Trophoblast cell (in vitro differentiated cells and primary cell): ENCODE data around the gene IYD.

Experiments used
- DNase-seq, 2 donors: peaks; one replicate each; pipeline ENCODE4 v3.0.0-alpha.2; 2016
- H2AFZ ChIP-seq: 2 replicates; pipeline ENCODE4 v1.6.1; 2013; ENCODE audit warnings: low read length, moderate library complexity, mild to moderate bottlenecking; ENCODE audit not compliant: insufficient read depth, poor library complexity
- H2AK5ac ChIP-seq: 2 replicates; pipeline ENCODE4 v1.6.1; 2013; ENCODE audit warnings: mild to moderate bottlenecking, low read length
- H2BK120ac ChIP-seq: 2 replicates; pipeline ENCODE4 v1.6.1; 2013; ENCODE audit warnings: low read length, mild to moderate bottlenecking, moderate library complexity; ENCODE audit not compliant: insufficient read depth, poor library complexity
- H2BK12ac ChIP-seq: 2 replicates; pipeline ENCODE4 v1.6.1; 2013; ENCODE audit warnings: mild to moderate bottlenecking, low read length, moderate library complexity
- H2BK5ac ChIP-seq: 2 replicates; pipeline ENCODE4 v1.6.1; 2013; ENCODE audit warnings: low read length, low read depth, moderate library complexity, mild to moderate bottlenecking; ENCODE audit not compliant: poor library complexity
- H3K14ac ChIP-seq: 2 replicates; pipeline ENCODE4 v1.6.1; 2013; ENCODE audit warnings: mild to moderate bottlenecking, low read length
- H3K18ac ChIP-seq: 2 replicates; pipeline ENCODE4 v1.6.1; 2013; ENCODE audit warnings: mild to moderate bottlenecking, low read length
- H3K23ac ChIP-seq: 2 replicates; pipeline ENCODE4 v1.6.1; 2013; ENCODE audit warnings: low read length
- H3K27ac ChIP-seq: 2 replicates; pipeline ENCODE4 v1.5.1; 2013; ENCODE audit warnings: low read depth, mild to moderate bottlenecking, inconsistent platforms, low read length, moderate library complexity
- H3K27me3 ChIP-seq: 2 replicates; pipeline ENCODE4 v1.6.1; 2013; ENCODE audit warnings: inconsistent platforms, mild to moderate bottlenecking, low read length, moderate library complexity; ENCODE audit not compliant: insufficient read depth
- H3K36me3 ChIP-seq, 2 experiments: 1 replicate in 1 of 2; 2 replicates in 1 of 2; pipeline ENCODE4 v1.6.1; 2013; ENCODE audit warnings: low read length in 2 of 2, mild to moderate bottlenecking in 2 of 2, moderate library complexity in 1 of 2; ENCODE audit not compliant: insufficient read depth in 2 of 2, control insufficient read depth in 1 of 2
- H3K4ac ChIP-seq: 2 replicates; pipeline ENCODE4 v1.6.1; 2013; ENCODE audit warnings: low read depth, mild to moderate bottlenecking, low read length, moderate library complexity
- H3K4me1 ChIP-seq, 2 experiments: 1 replicate in 1 of 2; 2 replicates in 1 of 2; pipeline ENCODE4 v1.6.1; 2013; ENCODE audit warnings: low read length in 2 of 2, mild to moderate bottlenecking in 2 of 2, moderate library complexity in 1 of 2; ENCODE audit not compliant: insufficient read depth in 2 of 2, control insufficient read depth in 1 of 2
- H3K4me2 ChIP-seq: 2 replicates; pipeline ENCODE4 v1.6.1; 2013; ENCODE audit warnings: inconsistent platforms, mild to moderate bottlenecking, low read length, moderate library complexity
- H3K4me3 ChIP-seq: 2 replicates; pipeline ENCODE4 v1.5.1; 2013; ENCODE audit warnings: mild to moderate bottlenecking, low read depth, low read length, inconsistent platforms
- H3K79me1 ChIP-seq: one replicate; pipeline ENCODE4 v1.6.1; 2013; ENCODE audit warnings: low read length
- H3K79me2 ChIP-seq: 2 replicates; pipeline ENCODE4 v1.6.1; 2013; ENCODE audit warnings: low read length, mild to moderate bottlenecking; ENCODE audit not compliant: control insufficient read depth, insufficient read depth, poor library complexity
- H3K9ac ChIP-seq: 2 replicates; pipeline ENCODE4 v1.6.1; 2013; ENCODE audit warnings: mild to moderate bottlenecking, low read length
- H3K9me3 ChIP-seq: 2 replicates; pipeline ENCODE4 v1.6.1; 2013; ENCODE audit warnings: low read depth, mild to moderate bottlenecking, control low read depth, inconsistent platforms, low read length; ENCODE audit not compliant: insufficient read depth
- H4K12ac ChIP-seq: 2 replicates; pipeline ENCODE4 v1.6.1; 2013; ENCODE audit warnings: low read depth, mild to moderate bottlenecking, low read length, moderate library complexity
- H4K8ac ChIP-seq: 2 replicates; pipeline ENCODE4 v1.6.1; 2013; ENCODE audit warnings: low read depth, mild to moderate bottlenecking, low read length, moderate library complexity
- H4K91ac ChIP-seq: one replicate; pipeline ENCODE4 v1.6.1; 2013; ENCODE audit warnings: low read depth, mild to moderate bottlenecking, low read length, moderate library complexity
- WGBS: extraction: QIAGEN DNeasy Blood & Tissue Kit; methylation state at CpG from one replicate; pipeline ENCODE4 v1.1.7; 2013; ENCODE audit warnings: missing lambda C conversion rate; ENCODE audit not compliant: insufficient read length, insufficient coverage; ENCODE audit errors: extremely low coverage; 5-methylcytosine and 5-hydroxymethylcytosine counted together

IYD gene

DNA sequence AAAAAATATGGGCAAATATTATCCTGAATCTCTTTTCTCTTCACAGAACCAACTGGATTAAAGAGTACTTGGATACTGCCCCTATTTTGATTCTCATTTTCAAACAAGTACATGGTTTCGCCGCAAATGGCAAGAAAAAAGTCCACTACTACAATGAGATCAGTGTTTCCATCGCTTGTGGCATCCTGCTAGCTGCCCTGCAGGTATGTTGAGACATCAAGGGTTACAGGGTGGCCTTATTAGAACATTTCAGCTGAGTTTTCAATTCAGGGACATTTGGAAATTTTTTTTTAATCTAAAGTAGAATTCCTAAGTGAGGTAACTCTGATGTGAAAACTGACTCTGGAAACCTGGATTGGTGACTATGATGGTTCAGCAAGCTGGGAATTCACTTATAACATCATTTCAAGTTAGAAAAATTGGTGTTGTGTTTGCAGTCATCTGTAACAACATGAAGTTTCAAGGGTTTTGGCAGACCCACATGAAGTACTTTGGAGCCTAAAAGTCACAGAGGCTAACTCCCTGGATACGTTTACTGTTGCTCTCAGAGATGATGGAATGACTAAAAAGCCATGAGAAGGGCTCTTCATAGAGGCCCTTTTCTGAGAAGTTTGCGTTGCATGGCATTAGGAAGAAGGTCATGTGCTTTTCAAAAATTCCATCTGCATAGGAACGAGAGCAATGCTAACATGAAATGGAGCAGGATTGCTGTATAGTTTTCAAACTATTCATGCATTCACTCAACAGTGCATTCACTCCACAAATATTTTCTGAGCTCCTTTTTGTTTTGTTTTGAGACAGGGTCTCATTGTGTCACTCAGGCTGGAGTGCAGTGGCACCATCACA is 25.5 kb downstream of the IYD start:
- Histone ChIP-seq H3K18ac (no peak overlapping the region), H3K79me1 (no peaks in the 10 kb centered on the region), H3K4me2 (no peak overlapping the region), H4K8ac (no peak overlapping the region), H2BK5ac (no peak overlapping the region), H3K4ac (no peak overlapping the region), H4K12ac (no peak overlapping the region), H3K27me3 (no peaks in the 10 kb centered on the region), H2BK120ac (no peak overlapping the region), H2BK12ac (no peak overlapping the region), H3K4me1 (no peaks in the 10 kb centered on the region), H3K14ac (no peak overlapping the region), H3K23ac (no peak overlapping the region), H3K4me3 (no peak overlapping the region), H3K36me3 (no peaks in the 10 kb centered on the region), H2AK5ac (no peak overlapping the region), H3K79me2 (no peaks in the 10 kb centered on the region), H2AFZ (no peak overlapping the region), H3K27ac (no peak overlapping the region), H3K9me3 (no peaks in the 10 kb centered on the region), H3K9ac (no peak overlapping the region), H4K91ac (no peak overlapping the region)
- no CpG with 5 or more reads among the region's 6 CpGs for WGBS
- peak; percentile 32 to 88 for DNase-seq

DNA sequence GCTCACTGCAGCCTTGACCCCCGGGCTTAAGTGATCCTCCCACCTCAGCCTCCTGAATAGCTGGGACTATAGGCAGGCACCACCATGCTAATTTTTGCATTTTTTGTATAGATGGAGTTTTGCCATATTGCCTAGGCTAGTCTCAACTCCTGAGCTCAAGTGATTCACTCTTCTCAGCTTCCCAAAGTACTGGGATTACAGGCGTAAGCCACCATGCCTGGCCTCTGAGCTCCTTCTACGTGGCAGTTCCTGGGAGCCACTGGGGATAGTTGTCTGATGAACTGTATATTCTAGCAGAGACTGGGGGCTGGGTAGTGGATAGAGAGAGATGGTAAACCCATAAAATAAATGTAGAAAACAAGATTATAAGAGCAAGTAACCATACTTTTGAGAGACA is 26.1 kb downstream of the IYD start:
- no peak overlapping the region for H3K4ac ChIP-seq
- H2BK5ac ChIP-seq, result no peak overlapping the region

DNA sequence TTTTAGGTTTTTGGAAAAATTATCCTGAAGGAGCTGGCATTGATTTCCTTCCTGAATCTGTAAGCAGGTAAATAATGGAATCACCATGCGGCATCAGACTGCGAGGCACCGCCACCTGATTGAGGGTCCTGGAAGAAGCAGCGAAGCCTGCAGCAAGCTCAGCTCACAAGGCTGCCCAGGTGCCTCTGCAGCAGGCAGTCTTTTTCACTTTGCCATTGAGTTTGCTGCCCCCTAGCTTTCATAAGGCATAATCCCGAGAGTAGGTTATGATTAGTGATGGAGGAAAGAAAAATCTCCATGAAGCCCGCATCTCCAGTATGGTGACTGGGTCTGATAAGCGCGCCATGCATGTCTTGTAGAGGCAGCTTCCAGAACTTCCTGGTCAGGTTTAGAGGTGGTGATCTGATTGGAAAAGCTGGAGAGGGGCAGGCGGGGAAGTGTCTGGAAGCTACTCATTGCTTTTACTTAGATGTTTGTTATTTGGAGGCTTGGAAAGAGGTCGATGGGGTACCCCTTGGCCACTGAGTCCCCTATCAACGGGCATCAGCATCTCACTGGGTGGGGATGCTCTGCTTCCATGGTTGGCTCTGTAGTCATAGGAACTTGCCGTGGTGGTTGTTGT is 26.7 kb downstream of the IYD start:
- Histone ChIP-seq H3K36me3 (no peaks in the 10 kb centered on the region), H2BK5ac (no peak overlapping the region), H3K9me3 (no peaks in the 10 kb centered on the region), H4K8ac (no peak overlapping the region), H3K9ac (no peak overlapping the region), H3K4me3 (no peak overlapping the region), H2BK120ac (no peak overlapping the region), H3K79me1 (no peaks in the 10 kb centered on the region), H2AK5ac (no peak overlapping the region), H2AFZ (no peak overlapping the region), H3K4me1 (no peaks in the 10 kb centered on the region), H3K23ac (no peak overlapping the region), H4K91ac (no peak overlapping the region), H3K4ac (no peak overlapping the region), H3K18ac (no peak overlapping the region), H3K27me3 (no peaks in the 10 kb centered on the region), H3K79me2 (no peaks in the 10 kb centered on the region), H3K14ac (no peak overlapping the region), H2BK12ac (no peak overlapping the region), H4K12ac (no peak overlapping the region), H3K27ac (no peak overlapping the region), H3K4me2 (no peak overlapping the region)
- WGBS, result no CpG with 5 or more reads among the region's 12 CpGs
- peak; percentile 88 to 95 for DNase-seq

More for the DNA sequence above, 26.1 kb downstream of the IYD start:
- H3K18ac ChIP-seq, result no peak overlapping the region
- no peaks in the 10 kb centered on the region for H3K36me3 ChIP-seq
- no peak overlapping the region for H4K8ac ChIP-seq
- H4K12ac ChIP-seq, result no peak overlapping the region
- no peak overlapping the region for H3K4me3 ChIP-seq
- no peak overlapping the region for H3K23ac ChIP-seq
- no peak overlapping the region for H2AFZ ChIP-seq
- no peak overlapping the region for H3K14ac ChIP-seq
- no peaks in the 10 kb centered on the region for H3K79me2 ChIP-seq
- DNase-seq, result peak; percentile 77 to 82
- WGBS, result no CpG with 5 or more reads among the region's 3 CpGs
- H3K9ac ChIP-seq, result no peak overlapping the region
- no peaks in the 10 kb centered on the region for H3K9me3 ChIP-seq
- no peaks in the 10 kb centered on the region for H3K79me1 ChIP-seq
- H3K4me1 ChIP-seq, result no peaks in the 10 kb centered on the region
- no peak overlapping the region for H3K27ac ChIP-seq
- H3K4me2 ChIP-seq, result no peak overlapping the region
- no peak overlapping the region for H2BK120ac ChIP-seq
- H4K91ac ChIP-seq, result no peak overlapping the region
- no peak overlapping the region for H2BK12ac ChIP-seq
- H2AK5ac ChIP-seq, result no peak overlapping the region
- no peaks in the 10 kb centered on the region for H3K27me3 ChIP-seq

DNA sequence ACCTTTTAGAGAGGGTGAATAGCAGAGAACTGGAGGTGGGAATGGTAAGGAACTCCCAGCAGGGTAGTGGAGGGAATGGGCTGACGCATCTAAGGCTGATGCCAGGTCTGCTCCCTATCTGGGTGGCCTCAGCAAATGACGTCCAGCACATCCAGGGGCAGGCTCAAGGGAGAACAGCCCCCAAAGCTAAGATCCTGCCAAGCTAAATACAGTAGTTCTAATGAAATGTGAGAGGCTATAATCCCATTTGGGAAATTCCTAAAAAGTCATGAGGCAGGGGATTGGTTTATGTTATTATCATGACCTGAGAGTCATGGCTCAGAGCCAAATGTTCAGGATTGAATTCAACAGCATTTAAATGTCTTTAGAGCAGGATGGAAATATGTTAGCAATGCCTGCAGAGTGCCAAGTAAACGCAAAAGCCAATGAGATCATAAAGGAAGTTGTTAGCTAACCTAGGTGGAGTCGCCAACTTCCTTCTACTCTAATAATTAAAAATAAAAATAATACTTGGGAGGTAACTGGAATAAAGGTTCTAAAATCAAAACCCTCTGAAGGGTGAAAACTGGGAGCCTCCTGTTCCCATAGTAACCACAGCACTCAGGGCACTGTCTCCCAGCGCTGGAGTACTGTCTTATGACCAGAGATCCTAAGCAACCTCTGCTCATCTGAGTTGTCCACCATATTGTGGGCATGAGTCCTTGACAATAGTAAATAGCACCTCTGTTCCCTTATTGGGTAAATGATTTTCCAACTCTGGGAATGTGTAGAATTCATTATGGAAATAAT is 34.8 kb downstream of the IYD start:
- Histone ChIP-seq H3K79me1 (no peaks in the 10 kb centered on the region), H3K14ac (no peak overlapping the region), H2BK120ac (no peak overlapping the region), H3K4me1 (no peaks in the 10 kb centered on the region), H3K23ac (no peak overlapping the region), H4K91ac (no peak overlapping the region), H3K9ac (no peak overlapping the region), H3K4me3 (no peak overlapping the region), H4K12ac (no peak overlapping the region), H3K27me3 (peaks cover 3% of the 10 kb centered on the region), H2AFZ (no peak overlapping the region), H3K36me3 (no peaks in the 10 kb centered on the region), H3K4ac (no peak overlapping the region), H2BK5ac (no peak overlapping the region), H4K8ac (no peak overlapping the region), H3K9me3 (no peaks in the 10 kb centered on the region), H3K27ac (no peak overlapping the region), H3K79me2 (no peaks in the 10 kb centered on the region), H3K18ac (no peak overlapping the region), H2AK5ac (no peak overlapping the region), H3K4me2 (no peak overlapping the region), H2BK12ac (no peak overlapping the region)
- DNase-seq, result peak in 1 of 2 donors; percentile 7
- no CpG with 5 or more reads among the region's 5 CpGs for WGBS
